Endometrial microvascular endothelial cells (primary cell): ENCODE measurements around the gene CCDC57. TPM values are rescaled to one million over a fixed set of nuclear protein-coding genes. Genes with fewer than 3 reads are reported as not detected.

Source experiments
- in situ Hi-C: cut with HindIII; loops from 2 replicates; pipeline ENCODE4 v1.10.0; 2017; ENCODE audit warnings: low sequenced_read_pairs, low pct_unique_long_range_greater_than_20kb; ENCODE audit errors: inconsistent ontology term
- total RNA-seq: library from RNA; depleted of rRNA; stranded (reverse); fragments of >200 nt; gene quantifications from one replicate; pipeline ENCODE4 v1.2.3, GENCODE V29; 2015; ENCODE audit errors: inconsistent ontology term

CCDC57 gene
- total RNA-seq, 1 donor from 2014 or later = 3.1 TPM

GRCh38 chr17:82105882-82106687, 106.6 kb downstream of the CCDC57 start:
- in situ Hi-C loops = no loop called here

- in situ Hi-C loops = no loop called here
Measured at GRCh38 chr17:82105417-82105881, 107.2 kb downstream of the CCDC57 start.

- in situ Hi-C loops = no loop called here
Measured at GRCh38 chr17:82104797-82105416, 107.7 kb downstream of the CCDC57 start.

- in situ Hi-C loops = no loop called here
Measured at GRCh38 chr17:82103553-82104451, 108.8 kb downstream of the CCDC57 start.

GRCh38 chr17:82101767-82102679, 110.6 kb downstream of the CCDC57 start:
- in situ Hi-C loops = no loop called here

GRCh38 chr17:82101301-82101715, 111.3 kb downstream of the CCDC57 start:
- in situ Hi-C loops = no loop called here

- in situ Hi-C loops = no loop called here
Measured at GRCh38 chr17:82100502-82101298, 111.9 kb downstream of the CCDC57 start.

- in situ Hi-C loops = no loop called here
Measured at GRCh38 chr17:82098939-82099763, 113.5 kb downstream of the CCDC57 start.

GRCh38 chr17:82098169-82098938, 114.3 kb downstream of the CCDC57 start, which contains the start of gene FASN:
FASN (minus strand) TSS chr17:82098236; CDS start chr17:82096445, 1,791 bp downstream.
- in situ Hi-C loops = no loop called here

- in situ Hi-C loops = no loop called here
Measured at GRCh38 chr17:82097919-82098168, 114.8 kb downstream of the CCDC57 start.

- in situ Hi-C loops = no loop called here
Measured at GRCh38 chr17:82097184-82097918, 115.3 kb downstream of the CCDC57 start.

- in situ Hi-C loops = no loop called here
Measured at GRCh38 chr17:82096709-82097183, 115.9 kb downstream of the CCDC57 start.

GRCh38 chr17:82095777-82096708, 116.6 kb downstream of the CCDC57 start:
- in situ Hi-C loops = no loop called here

- in situ Hi-C loops = no loop called here
Measured at GRCh38 chr17:82094931-82095776, 117.5 kb downstream of the CCDC57 start.
